ENCODE data around the gene MYPN.

Gene MYPN

DNA sequence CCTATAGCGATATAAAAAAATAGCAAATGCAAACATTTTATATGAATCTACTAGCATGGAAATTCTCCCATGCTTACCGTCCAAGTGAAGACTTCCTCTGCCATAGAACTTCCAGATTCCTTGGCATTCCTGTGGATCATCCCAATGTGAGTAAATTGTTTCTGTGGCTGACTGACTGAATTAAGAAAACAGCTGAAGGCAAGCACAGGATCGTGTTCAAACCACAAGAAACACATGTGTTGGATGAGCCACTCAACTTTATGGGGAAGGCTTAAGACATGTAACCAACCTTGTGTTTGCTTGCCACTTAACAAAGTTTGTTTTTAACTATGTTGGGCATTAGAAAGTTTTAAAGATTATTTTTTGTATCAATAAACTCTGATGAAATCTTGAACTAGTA is 2.6 kb upstream of the MYPN start:
- TF ChIP-seq, protein P1, sequence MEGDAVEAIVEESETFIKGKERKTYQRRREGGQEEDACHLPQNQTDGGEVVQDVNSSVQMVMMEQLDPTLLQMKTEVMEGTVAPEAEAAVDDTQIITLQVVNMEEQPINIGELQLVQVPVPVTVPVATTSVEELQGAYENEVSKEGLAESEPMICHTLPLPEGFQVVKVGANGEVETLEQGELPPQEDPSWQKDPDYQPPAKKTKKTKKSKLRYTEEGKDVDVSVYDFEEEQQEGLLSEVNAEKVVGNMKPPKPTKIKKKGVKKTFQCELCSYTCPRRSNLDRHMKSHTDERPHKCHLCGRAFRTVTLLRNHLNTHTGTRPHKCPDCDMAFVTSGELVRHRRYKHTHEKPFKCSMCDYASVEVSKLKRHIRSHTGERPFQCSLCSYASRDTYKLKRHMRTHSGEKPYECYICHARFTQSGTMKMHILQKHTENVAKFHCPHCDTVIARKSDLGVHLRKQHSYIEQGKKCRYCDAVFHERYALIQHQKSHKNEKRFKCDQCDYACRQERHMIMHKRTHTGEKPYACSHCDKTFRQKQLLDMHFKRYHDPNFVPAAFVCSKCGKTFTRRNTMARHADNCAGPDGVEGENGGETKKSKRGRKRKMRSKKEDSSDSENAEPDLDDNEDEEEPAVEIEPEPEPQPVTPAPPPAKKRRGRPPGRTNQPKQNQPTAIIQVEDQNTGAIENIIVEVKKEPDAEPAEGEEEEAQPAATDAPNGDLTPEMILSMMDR (IDR thresholded peaks at IDR 0.05; ENCODE audit: low read depth, low read length) = no peak
- Histone ChIP-seq H3K27me3 (ENCODE audit: insufficient read depth, low read depth, severe bottlenecking) (no peaks in the 10 kb centered on the region), H3K4me3 (ENCODE audit: low read depth, low read length) (no peak overlapping the region), H3K9me3 (ENCODE audit: severe bottlenecking) (no peaks in the 10 kb centered on the region), H3K27ac (no peak overlapping the region), H3K36me3 (no peaks in the 10 kb centered on the region)
- DNase-seq = no peak

DNA sequence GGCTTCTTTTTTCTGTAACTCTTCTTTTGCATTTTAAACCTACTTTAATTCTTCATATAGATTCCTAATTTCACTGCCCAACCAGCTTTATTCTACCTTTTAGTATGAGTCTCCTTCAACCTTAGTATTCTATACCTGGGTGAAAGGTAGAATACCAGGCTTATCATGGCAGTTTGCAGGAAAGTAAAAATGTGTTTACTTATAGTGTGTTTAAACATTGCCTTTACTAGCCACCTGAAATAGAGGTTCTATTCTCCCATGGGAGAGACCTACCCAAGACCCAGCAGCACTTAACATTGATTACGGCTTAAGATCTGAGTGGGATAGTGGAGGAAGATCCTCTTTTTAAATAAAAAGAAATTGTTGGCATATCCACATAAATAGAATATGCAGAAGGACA is 1.6 kb upstream of the MYPN start:
- Histone ChIP-seq H3K27ac (no peak overlapping the region), H3K36me3 (no peaks in the 10 kb centered on the region), H3K9me3 (ENCODE audit: severe bottlenecking) (no peaks in the 10 kb centered on the region), H3K27me3 (ENCODE audit: insufficient read depth, low read depth, severe bottlenecking) (no peaks in the 10 kb centered on the region), H3K4me3 (ENCODE audit: low read depth, low read length) (no peak overlapping the region)
- TF ChIP-seq, protein P1 (IDR thresholded peaks at IDR 0.05; ENCODE audit: low read depth, low read length) = no peak
- no peak for DNase-seq

DNA sequence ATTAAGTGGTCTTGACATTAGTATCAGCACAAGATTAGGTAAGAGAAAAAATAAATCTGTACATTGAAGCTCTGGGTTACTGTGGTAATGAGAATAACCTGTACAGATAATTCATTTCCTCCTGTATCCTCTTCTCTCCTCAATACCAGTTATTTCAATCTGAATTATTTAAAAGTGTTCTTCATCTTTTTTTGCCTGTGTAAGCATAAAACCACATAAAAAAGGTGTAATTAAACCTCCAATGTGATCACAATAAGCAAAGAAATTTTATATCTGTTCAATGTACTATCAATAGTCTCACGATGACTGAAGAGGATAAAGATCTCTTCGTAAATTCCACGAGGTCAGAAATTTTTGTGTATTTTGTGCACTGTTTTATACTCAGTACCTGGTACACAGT is 1.2 kb upstream of the MYPN start:
- H3K27ac ChIP-seq = no peak overlapping the region
- no peak for DNase-seq
- H3K4me3 ChIP-seq (ENCODE audit: low read depth, low read length) = no peak overlapping the region
- H3K36me3 ChIP-seq = no peaks in the 10 kb centered on the region
- no peaks in the 10 kb centered on the region for H3K9me3 ChIP-seq (ENCODE audit: severe bottlenecking)
- H3K27me3 ChIP-seq (ENCODE audit: insufficient read depth, low read depth, severe bottlenecking) = no peaks in the 10 kb centered on the region
- TF ChIP-seq, protein P1 (IDR thresholded peaks at IDR 0.05; ENCODE audit: low read depth, low read length) = no peak

DNA sequence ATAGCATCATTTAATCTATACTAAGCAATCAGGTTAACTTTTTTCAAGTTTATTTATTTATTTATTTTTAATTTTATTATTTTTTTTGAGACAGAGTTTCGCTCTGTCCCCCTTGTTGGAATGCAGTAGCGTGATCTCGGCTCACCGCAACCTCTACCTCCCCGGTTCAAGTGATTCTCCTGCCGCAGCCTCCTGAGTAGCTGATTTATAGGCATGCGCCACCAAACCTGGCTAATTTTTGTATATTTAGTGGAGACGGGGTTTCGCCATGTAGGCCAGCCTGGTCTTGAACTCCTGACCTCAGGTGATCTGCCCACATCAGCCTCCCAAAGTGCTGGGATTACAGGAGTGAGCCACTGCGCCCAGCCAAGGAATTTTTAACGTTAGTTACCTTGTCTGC is 635 bp upstream of the MYPN start:
- no peaks in the 10 kb centered on the region for H3K27me3 ChIP-seq (ENCODE audit: insufficient read depth, low read depth, severe bottlenecking)
- H3K4me3 ChIP-seq (ENCODE audit: low read depth, low read length) = no peak overlapping the region
- TF ChIP-seq, protein P1 (IDR thresholded peaks at IDR 0.05; ENCODE audit: low read depth, low read length) = no peak
- H3K36me3 ChIP-seq = no peaks in the 10 kb centered on the region
- no peak for DNase-seq
- no peaks in the 10 kb centered on the region for H3K9me3 ChIP-seq (ENCODE audit: severe bottlenecking)
- no peak overlapping the region for H3K27ac ChIP-seq

DNA sequence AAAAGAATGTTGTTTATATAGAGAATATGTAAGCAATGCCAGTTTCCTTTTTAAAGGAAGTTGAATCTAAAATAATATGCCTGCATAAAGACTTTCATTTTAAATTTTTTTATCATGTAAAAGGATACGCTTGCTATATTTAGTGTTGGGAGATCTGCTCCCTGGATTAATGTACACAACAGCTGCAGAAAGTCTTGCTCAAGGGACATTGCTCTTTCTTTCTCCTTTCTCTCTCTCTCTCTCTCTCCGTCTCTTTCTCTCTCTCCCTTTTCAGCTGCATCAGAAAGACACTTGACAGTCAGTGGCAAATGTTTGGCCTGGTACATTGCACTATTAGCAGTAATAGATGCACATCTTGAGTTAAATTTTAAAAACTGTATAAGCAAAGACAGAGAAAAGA is 739 bp downstream of the MYPN start:
- no peaks in the 10 kb centered on the region for H3K27me3 ChIP-seq (ENCODE audit: insufficient read depth, low read depth, severe bottlenecking)
- no peak overlapping the region for H3K4me3 ChIP-seq (ENCODE audit: low read depth, low read length)
- DNase-seq = no peak
- TF ChIP-seq, protein P1 (IDR thresholded peaks at IDR 0.05; ENCODE audit: low read depth, low read length) = no peak
- no peaks in the 10 kb centered on the region for H3K36me3 ChIP-seq
- H3K9me3 ChIP-seq (ENCODE audit: severe bottlenecking) = no peaks in the 10 kb centered on the region
- H3K27ac ChIP-seq = no peak overlapping the region

DNA sequence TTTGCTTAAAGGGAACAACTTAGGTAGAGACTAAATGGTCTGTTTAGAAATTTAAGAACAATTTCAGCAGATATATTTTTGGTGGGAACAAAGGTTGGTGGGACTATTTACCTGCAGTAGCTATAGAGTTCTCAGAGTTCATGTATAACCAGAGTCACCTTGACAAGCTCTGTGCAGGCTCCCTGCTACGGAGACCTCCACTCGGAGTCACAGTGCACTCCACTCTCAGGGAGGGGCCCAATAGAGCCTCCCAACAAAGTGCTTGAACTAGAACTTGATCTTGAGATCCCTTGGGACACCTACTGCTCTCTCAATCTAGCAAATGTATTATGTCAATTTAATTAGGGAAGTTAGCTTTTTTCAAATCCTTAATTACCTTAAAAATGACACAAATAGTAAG is 2.3 kb downstream of the MYPN start:
- Histone ChIP-seq H3K27ac (no peak overlapping the region), H3K4me3 (ENCODE audit: low read depth, low read length) (no peak overlapping the region), H3K9me3 (ENCODE audit: severe bottlenecking) (no peaks in the 10 kb centered on the region), H3K36me3 (no peaks in the 10 kb centered on the region), H3K27me3 (ENCODE audit: insufficient read depth, low read depth, severe bottlenecking) (no peaks in the 10 kb centered on the region)
- TF ChIP-seq, protein P1 (IDR thresholded peaks at IDR 0.05; ENCODE audit: low read depth, low read length) = no peak
- DNase-seq = no peak
